Measurements from ENCODE around the gene COL5A3. TPM values are rescaled to one million over a fixed set of nuclear protein-coding genes. Genes with fewer than 3 reads are reported as not detected.

The COL5A3 gene
- polyA plus RNA-seq, 2 of the 4 experiments (the other 2 are of a cell fraction): 0.12 to 0.36 TPM

GRCh38 chr19:10006752-10007323 is 3.5 kb downstream of the COL5A3 start:
- CTCF ChIA-PET: interaction anchor here (2.0 to 2.1 kb wide), 2 partner anchors 20 to 74 kb away, joined by 4 to 11 read pairs; no protein-coding TSS in a partner anchor
- H3K4me2 ChIP-seq: no peak overlapping the region
- DNase-seq (ENCODE audit: low read depth in 1 of 2, low spot score in 1 of 2) (no peak), ATAC-seq (no peak), FAIRE-seq (no peak)
- POLR2A ChIA-PET: no interaction called here
- H3K9me3 ChIP-seq: no peaks in the 10 kb centered on the region
- no peak for TF ChIP-seq RCOR1 (IDR thresholded peaks at IDR 0.05; ENCODE audit: low read depth, low read length)
- no peak for TF ChIP-seq MYC (IDR thresholded peaks at IDR 0.05; ENCODE audit: borderline replicate concordance, low read length)
- TF ChIP-seq CBX8 (IDR thresholded peaks at IDR 0.05): no peak
- no peak for TF ChIP-seq POLR2A (IDR thresholded peaks at IDR 0.05; ENCODE audit: low read length)
- no peak for TF ChIP-seq CEBPB (IDR thresholded peaks at IDR 0.05)
- no peak overlapping the region for H3K4me3 ChIP-seq
- H3K27ac ChIP-seq: no peak overlapping the region
- H3K4me1 ChIP-seq: peaks cover 25% of the 10 kb centered on the region

GRCh38 chr19:10006335-10006708 is 4.0 kb downstream of the COL5A3 start:
- 42% methylated on average over 6 of the region's 7 CpGs for WGBS (ENCODE audit: missing lambda C conversion rate)
- H3K4me2 ChIP-seq: no peak overlapping the region
- DNase-seq (ENCODE audit: low read depth in 1 of 2, low spot score in 1 of 2) (no peak), FAIRE-seq (no peak), ATAC-seq (no peak)
- ChIA-PET CTCF (interaction anchor here (2.0 to 2.5 kb wide), 2 partner anchors 22 to 73 kb away, joined by 4 to 11 read pairs; no protein-coding TSS in a partner anchor), POLR2A (no interaction called here)
- no peak overlapping the region for H3K27ac ChIP-seq
- TF ChIP-seq MAZ (IDR thresholded peaks at IDR 0.05; ENCODE audit: borderline replicate concordance, low read depth, low read length) (no peak), EHMT2 (IDR thresholded peaks at IDR 0.05; ENCODE audit: low read depth) (no peak), FOXS1 (CRISPR knock-in tag; IDR thresholded peaks at IDR 0.05) (no peak), FOSB (CRISPR knock-in tag; IDR thresholded peaks at IDR 0.05) (no peak), RFX5 (IDR thresholded peaks at IDR 0.05) (no peak), NPAS2 (CRISPR knock-in tag; IDR thresholded peaks at IDR 0.05; ENCODE audit: borderline replicate concordance) (no peak)
- H3K9me3 ChIP-seq: no peaks in the 10 kb centered on the region
- H3K4me3 ChIP-seq: no peak overlapping the region
- peaks cover 26% of the 10 kb centered on the region for H3K4me1 ChIP-seq

- no peak for FAIRE-seq
- POLR2A ChIA-PET: no interaction called here
Observed at GRCh38 chr19:10005632-10006334, 4.5 kb downstream of the COL5A3 start.

GRCh38 chr19:10004617-10005016 is 5.7 kb downstream of the COL5A3 start:
- FAIRE-seq (no peak), DNase-seq (ENCODE audit: low read depth in 1 of 2, low spot score in 1 of 2) (no peak), ATAC-seq (no peak)
- TF ChIP-seq ZSCAN20 (CRISPR knock-in tag; IDR thresholded peaks at IDR 0.05) (no peak), FOXS1 (CRISPR knock-in tag; IDR thresholded peaks at IDR 0.05) (no peak), CHD2 (IDR thresholded peaks at IDR 0.05; ENCODE audit: low read length, partially characterized antibody) (no peak), CEBPB (IDR thresholded peaks at IDR 0.05) (no peak), RAD21 (conservative IDR thresholded peaks at IDR 0.05 in 1 of 2, IDR thresholded peaks at IDR 0.05 in 1 of 2) (no peak), REST (IDR thresholded peaks at IDR 0.05) (no peak), HOXB13 (CRISPR knock-in tag; IDR thresholded peaks at IDR 0.05; ENCODE audit: low read depth) (no peak), CBX2 (IDR thresholded peaks at IDR 0.05; ENCODE audit: borderline replicate concordance, low read depth) (no peak)
- ChIA-PET POLR2A (no interaction called here), CTCF (interaction anchor here (1.7 to 2.5 kb wide), 3 partner anchors 10 to 72 kb away, joined by 4 to 11 read pairs (median 6); no protein-coding TSS in a partner anchor)
- Histone ChIP-seq H3K27ac (no peak overlapping the region), H3K4me2 (no peak overlapping the region), H3K4me3 (no peak overlapping the region), H3K4me1 (peaks cover 16% of the 10 kb centered on the region), H3K9me3 (no peaks in the 10 kb centered on the region)
- 71% methylated on average over 8 of the region's 9 CpGs for WGBS (ENCODE audit: missing lambda C conversion rate)

More at GRCh38 chr19:10005632-10006334, 4.5 kb downstream of the COL5A3 start:
- no peak overlapping the region for H3K4me2 ChIP-seq
- no peak overlapping the region for H3K27ac ChIP-seq
- peaks cover 26% of the 10 kb centered on the region for H3K4me1 ChIP-seq
- no peak for DNase-seq (ENCODE audit: low read depth in 1 of 2, low spot score in 1 of 2)
- no peak for TF ChIP-seq HOXB5 (CRISPR knock-in tag; IDR thresholded peaks at IDR 0.05)
- TF ChIP-seq NPAS2 (CRISPR knock-in tag; IDR thresholded peaks at IDR 0.05; ENCODE audit: borderline replicate concordance): no peak
- TF ChIP-seq RARB (CRISPR knock-in tag; IDR thresholded peaks at IDR 0.05): no peak
- no peak for TF ChIP-seq RCOR1 (IDR thresholded peaks at IDR 0.05; ENCODE audit: low read depth, low read length)
- no peak for TF ChIP-seq HES2 (IDR thresholded peaks at IDR 0.05)
- TF ChIP-seq RNF2 (IDR thresholded peaks at IDR 0.05; ENCODE audit: borderline replicate concordance, low read depth): no peak
- TF ChIP-seq FOXS1 (CRISPR knock-in tag; IDR thresholded peaks at IDR 0.05): no peak
- TF ChIP-seq KDM1A (IDR thresholded peaks at IDR 0.05; ENCODE audit: low read depth): no peak
- no peak for TF ChIP-seq BHLHE40 (IDR thresholded peaks at IDR 0.05; ENCODE audit: low read depth, low read length)
- TF ChIP-seq MAZ (IDR thresholded peaks at IDR 0.05; ENCODE audit: borderline replicate concordance, low read depth, low read length): no peak
- TF ChIP-seq CBX8 (IDR thresholded peaks at IDR 0.05): no peak
- WGBS (ENCODE audit: missing lambda C conversion rate): 72% methylated on average over 6 of the region's 17 CpGs
- ATAC-seq: no peak
- no peak overlapping the region for H3K4me3 ChIP-seq
- CTCF ChIA-PET: interaction anchor here (1.7 to 2.5 kb wide), 3 partner anchors 11 to 73 kb away, joined by 4 to 11 read pairs (median 6); no protein-coding TSS in a partner anchor
- H3K9me3 ChIP-seq: no peaks in the 10 kb centered on the region
